Common myeloid progenitor, CD34-positive (primary cell): ENCODE results near the gene ITSN1.
"Not testable (repeated sequence)": the region's sequence is repeated elsewhere in the genome, so short reads cannot be mapped to it uniquely, and the experiment has no call there.

Experiments
- CTCF ChIA-PET: fragments of 350-600 bp; sonication (Branson Sonifier 250); formaldehyde crosslinking; loops from one replicate; lab custom pipeline; 2021; ENCODE audit warnings: antibody characterized with exemption; lab: Charles Lee
- POLR2A ChIA-PET: fragments of 350-600 bp; sonication (Branson Sonifier 250); formaldehyde crosslinking; loops from one replicate; lab custom pipeline; 2021; ENCODE audit warnings: antibody characterized with exemption; lab: Charles Lee
- DNase-seq, 3 donors: peaks; one replicate each; pipeline versions ENCODE4 v3.0.0 to v3.0.0-alpha.2; 2013
- H3K27ac ChIP-seq, 2 experiments: 1 replicate in 1 of 2; 2 replicates in 1 of 2; pipeline ENCODE4 v1.7.0; 2013; ENCODE audit warnings: inconsistent platforms in 2 of 2, low read length in 2 of 2, mild to moderate bottlenecking in 2 of 2, low read depth in 1 of 2, moderate library complexity in 1 of 2; ENCODE audit not compliant: severe bottlenecking in 2 of 2, insufficient read depth in 1 of 2, poor library complexity in 1 of 2
- H3K27me3 ChIP-seq, 5 experiments: replicated peaks in 2 of 5; 1 replicate in 3 of 5; 2 replicates in 2 of 5; pipeline versions ENCODE4 v1.6.1 to v1.7.0; 2013; ENCODE audit warnings: low read length in 4 of 5, mild to moderate bottlenecking in 2 of 5, moderate library complexity in 2 of 5, inconsistent platforms in 1 of 5; ENCODE audit not compliant: insufficient read depth in 5 of 5, control insufficient read depth in 4 of 5
- H3K36me3 ChIP-seq, 4 experiments: 1 replicate in 2 of 4; 2 replicates in 2 of 4; pipeline versions ENCODE4 v1.6.1 to v1.7.0; 2013; ENCODE audit warnings: low read length in 3 of 4, control low read depth in 1 of 4, mild to moderate bottlenecking in 1 of 4; ENCODE audit not compliant: control insufficient read depth in 4 of 4, insufficient read depth in 4 of 4
- H3K4me1 ChIP-seq, 4 experiments: 1 replicate in 3 of 4; 2 replicates in 1 of 4; pipeline versions ENCODE4 v1.6.1 to v1.7.1; 2013; ENCODE audit warnings: low read length in 3 of 4, mild to moderate bottlenecking in 3 of 4, control low read depth in 1 of 4, inconsistent platforms in 1 of 4, moderate library complexity in 1 of 4; ENCODE audit not compliant: control insufficient read depth in 4 of 4, insufficient read depth in 4 of 4; ENCODE audit errors: control extremely low read depth in 1 of 4
- H3K4me3 ChIP-seq, 7 experiments: 1 replicate in 4 of 7; 2 replicates in 3 of 7; pipeline versions ENCODE4 v1.5.1 to v1.7.0; 2013; ENCODE audit warnings: mild to moderate bottlenecking in 7 of 7, low read length in 6 of 7, moderate library complexity in 6 of 7, inconsistent platforms in 2 of 7, low read depth in 2 of 7, control low read depth in 1 of 7; ENCODE audit not compliant: insufficient read depth in 4 of 7, control insufficient read depth in 1 of 7; ENCODE audit errors: extremely low read depth in 1 of 7
- H3K9me3 ChIP-seq, 5 experiments: 1 replicate in 4 of 5; 2 replicates in 1 of 5; pipeline versions ENCODE4 v1.6.1 to v1.7.1; 2013; ENCODE audit warnings: low read length in 4 of 5, mild to moderate bottlenecking in 2 of 5, inconsistent platforms in 1 of 5, low read depth in 1 of 5, moderate library complexity in 1 of 5; ENCODE audit not compliant: control insufficient read depth in 4 of 5, insufficient read depth in 2 of 5; ENCODE audit errors: control extremely low read depth in 1 of 5
- WGBS: methylation state at CpG from one replicate; pipeline ENCODE4 v1.1.5; 2013; ENCODE audit not compliant: insufficient coverage; 5-methylcytosine and 5-hydroxymethylcytosine counted together

The ITSN1 gene

GRCh38 chr21:33712022-33712803 lies 69.9 kb downstream of the ITSN1 start:
- POLR2A ChIA-PET: no interaction called here

GRCh38 chr21:33721081-33721480 lies 78.8 kb downstream of the ITSN1 start:
- Histone ChIP-seq H3K27ac (no peak overlapping the region), H3K4me3 (no peak overlapping the region), H3K9me3 (no peaks in the 10 kb centered on the region), H3K27me3 (no peaks in the 10 kb centered on the region), H3K36me3 (no peaks in the 10 kb centered on the region), H3K4me1 (no peaks in the 10 kb centered on the region)
- no peak for DNase-seq
- WGBS: 86% methylated on average over 1 of the region's 2 CpGs
- POLR2A ChIA-PET: no interaction called here
- CTCF ChIA-PET: no interaction called here

More at GRCh38 chr21:33712022-33712803, 69.9 kb downstream of the ITSN1 start:
- H3K27ac ChIP-seq: no peak overlapping the region
- peaks cover 0 to 12% (median 0%) of the 10 kb centered on the region in 5 experiments for H3K9me3 ChIP-seq
- H3K27me3 ChIP-seq: no peaks in the 10 kb centered on the region
- 100% methylated on average over 3 of the region's 3 CpGs for WGBS
- H3K36me3 ChIP-seq: no peaks in the 10 kb centered on the region
- no peaks in the 10 kb centered on the region for H3K4me1 ChIP-seq
- H3K4me3 ChIP-seq: no peak overlapping the region
- CTCF ChIA-PET: no interaction called here
- no peak for DNase-seq

- H3K4me1 ChIP-seq, H3K9me3 ChIP-seq, H3K36me3 ChIP-seq, H3K27ac ChIP-seq, H3K4me3 ChIP-seq, POLR2A ChIA-PET, DNase-seq, H3K27me3 ChIP-seq: not testable (repeated sequence)
- 100% methylated on average over 1 of the region's 3 CpGs for WGBS
- CTCF ChIA-PET: interaction anchor here (0.6 kb wide), 1 partner anchor 932 kb away, joined by 3 read pairs; no protein-coding TSS in a partner anchor
Observed at GRCh38 chr21:33729139-33729538, 86.8 kb downstream of the ITSN1 start.

- no peaks in the 10 kb centered on the region for H3K27me3 ChIP-seq
- ChIA-PET CTCF (no interaction called here), POLR2A (no interaction called here)
- peaks cover 0 to 4% (median 0%) of the 10 kb centered on the region in 4 experiments for H3K4me1 ChIP-seq
- WGBS: 100% methylated on average over 2 of the region's 2 CpGs
- DNase-seq: no peak
- no peak overlapping the region for H3K27ac ChIP-seq
- no peak overlapping the region for H3K4me3 ChIP-seq
- H3K9me3 ChIP-seq: no peaks in the 10 kb centered on the region
- H3K36me3 ChIP-seq: no peaks in the 10 kb centered on the region
Observed at GRCh38 chr21:33729641-33730040, 87.3 kb downstream of the ITSN1 start.

GRCh38 chr21:33731447-33731846 lies 89.1 kb downstream of the ITSN1 start:
- H3K27ac ChIP-seq: no peak overlapping the region
- no peak for DNase-seq
- CTCF ChIA-PET: no interaction called here
- H3K4me1 ChIP-seq: peaks cover 0 to 4% (median 0%) of the 10 kb centered on the region in 4 experiments
- no peaks in the 10 kb centered on the region for H3K36me3 ChIP-seq
- POLR2A ChIA-PET: no interaction called here
- WGBS: no CpG with 5 or more reads among the region's 3 CpGs
- H3K9me3 ChIP-seq: no peaks in the 10 kb centered on the region
- H3K4me3 ChIP-seq: no peak overlapping the region
- no peaks in the 10 kb centered on the region for H3K27me3 ChIP-seq

- CTCF ChIA-PET: no interaction called here
- H3K9me3 ChIP-seq: no peaks in the 10 kb centered on the region
- no peaks in the 10 kb centered on the region for H3K36me3 ChIP-seq
- 100% methylated on average over 2 of the region's 3 CpGs for WGBS
- H3K4me1 ChIP-seq: peaks cover 0 to 4% (median 0%) of the 10 kb centered on the region in 4 experiments
- no peak overlapping the region for H3K4me3 ChIP-seq
- DNase-seq: no peak
- no peak overlapping the region for H3K27ac ChIP-seq
- POLR2A ChIA-PET: no interaction called here
- H3K27me3 ChIP-seq: no peaks in the 10 kb centered on the region
Observed at GRCh38 chr21:33732038-33732437, 89.7 kb downstream of the ITSN1 start.

GRCh38 chr21:33733601-33734000 lies 91.3 kb downstream of the ITSN1 start:
- H3K27me3 ChIP-seq: no peaks in the 10 kb centered on the region
- no peaks in the 10 kb centered on the region for H3K36me3 ChIP-seq
- H3K27ac ChIP-seq: no peak overlapping the region
- DNase-seq: peak in 2 of 3 donors; percentile 51 to 58
- ChIA-PET CTCF (no interaction called here), POLR2A (interaction anchor here (0.6 kb wide), 1 partner anchor 45 kb away, joined by 4 read pairs; no protein-coding TSS in a partner anchor)
- 80% methylated on average over 1 of the region's 2 CpGs for WGBS
- peaks cover 0 to 4% (median 0%) of the 10 kb centered on the region in 4 experiments for H3K4me1 ChIP-seq
- no peaks in the 10 kb centered on the region for H3K9me3 ChIP-seq
- no peak overlapping the region for H3K4me3 ChIP-seq
